ENCODE results near the gene SEC14L2. TPM values are rescaled to one million over a fixed set of nuclear protein-coding genes. Genes with fewer than 3 reads are reported as not detected.
A peak's percentile ranks its signal among the peaks of the same experiment; 100 is the strongest.

SEC14L2 gene
- total and polyA plus RNA-seq, 2 donors (not counting 3 experiments of a cell fraction or from before 2014, with no cell fraction given), result 22.5 to 28.8 TPM

- BruUV-seq (replicated peaks), result no TSS peak
- H3K27ac ChIP-seq (ENCODE audit: insufficient read depth, low read depth, low read length), result no peak overlapping the region
- no peak overlapping the region for H3K9ac ChIP-seq (replicated peaks; ENCODE audit: extremely low read depth, insufficient read depth, low read length)
- TF ChIP-seq POLR2AphosphoS5 (IDR thresholded peaks at IDR 0.05; ENCODE audit: insufficient read depth, low read depth, low read length) (no peak), CTCF (IDR thresholded peaks at IDR 0.05; ENCODE audit: extremely low read depth in 1 of 2, insufficient read depth in 1 of 2, low read depth in 1 of 2, low read length in 2 of 2) (no peak), MAX (IDR thresholded peaks at IDR 0.05; ENCODE audit: insufficient read depth, insufficient read length) (no peak), EZH2 (IDR thresholded peaks at IDR 0.05; ENCODE audit: borderline replicate concordance, low read depth, low read length, severe bottlenecking) (no peak), MYC (IDR thresholded peaks at IDR 0.05; ENCODE audit: low read depth, low read length) (no peak), GATA2 (IDR thresholded peaks at IDR 0.05; ENCODE audit: insufficient read depth, insufficient read length, low read depth, low read length) (no peak), POLR2A (IDR thresholded peaks at IDR 0.05; ENCODE audit: low read depth, low read length) (no peak), JUN (IDR thresholded peaks at IDR 0.05; ENCODE audit: borderline replicate concordance, insufficient read depth, insufficient read length, low read depth) (no peak), FOS (IDR thresholded peaks at IDR 0.05; ENCODE audit: borderline replicate concordance, insufficient read depth, low read length) (no peak)
- H3K27me3 ChIP-seq (ENCODE audit: control insufficient read depth in 2 of 2, insufficient read depth in 2 of 2, low read length in 2 of 2), result no peaks in the 10 kb centered on the region
- peaks cover under 1% of the 10 kb centered on the region for H3K4me1 ChIP-seq (ENCODE audit: control insufficient read depth, extremely low read depth, insufficient read depth, low read length)
- ChIA-PET POLR2A (interaction anchor here (0.7 to 0.8 kb wide), 2 partner anchors 16 to 45 kb away, joined by 6 read pairs; no protein-coding TSS in a partner anchor), CTCF (interaction anchor here (0.7 to 4.0 kb wide), 4 partner anchors 11 to 191 kb away, joined by 3 to 21 read pairs (median 8); partner anchors contain the start of gene MTFP1)
- intact Hi-C loops (cut with micrococcal nuclease) (no loop called here), dilution Hi-C loops (cut with MboI; ENCODE audit: extremely low pct_ligation_motif_present, low sequenced_read_pairs) (no loop called here)
- no peaks in the 10 kb centered on the region for H4K20me1 ChIP-seq (replicated peaks; ENCODE audit: control insufficient read depth, extremely low read depth, insufficient read depth, low read length)
- no peaks in the 10 kb centered on the region for H3K9me3 ChIP-seq (replicated peaks; ENCODE audit: control insufficient read depth, insufficient read depth, low read length)
- H3K9me1 ChIP-seq (replicated peaks; ENCODE audit: control insufficient read depth, extremely low read depth, insufficient read depth, low read length), result no peaks in the 10 kb centered on the region
- peaks cover 13 to 53% of the 10 kb centered on the region in 2 experiments for H3K36me3 ChIP-seq (ENCODE audit: control insufficient read depth in 2 of 2, extremely low read depth in 1 of 2, insufficient read depth in 2 of 2, low read length in 2 of 2)
- no peaks in the 10 kb centered on the region for H3K79me2 ChIP-seq (ENCODE audit: control insufficient read depth, insufficient read depth, low read length)
- no peak overlapping the region for H2AFZ ChIP-seq (ENCODE audit: low read depth, low read length)
- FAIRE-seq (no peak), DNase-seq (ENCODE audit: low read depth, low spot score) (peak; percentile 12)
- no peak overlapping the region for H3K4me3 ChIP-seq (replicated peaks in 1 of 3; ENCODE audit: insufficient read depth in 1 of 3, low read depth in 1 of 3, low read length in 3 of 3)
- no peak overlapping the region for H3K4me2 ChIP-seq (ENCODE audit: insufficient read depth, low read length)
These were observed 17.8 kb downstream of the SEC14L2 start for GRCh38 chr22:30414525-30415047.

All from endothelial cell of umbilical vein (primary cell).